Duodenal mucosa (tissue), 2 donors: Measurements from ENCODE around the gene CCBE1.

Experiments used
- H3K27ac ChIP-seq: one replicate; pipeline ENCODE4 v1.7.0; 2013; ENCODE audit warnings: low read depth, low read length
- H3K27me3 ChIP-seq, 2 donors: one replicate each; pipeline ENCODE4 v1.7.0; 2013; ENCODE audit warnings: low read length in 2 of 2, control low read depth in 1 of 2; ENCODE audit not compliant: insufficient read depth in 2 of 2, control insufficient read depth in 1 of 2
- H3K36me3 ChIP-seq, 2 donors: one replicate each; pipeline ENCODE4 v1.7.0; 2013; ENCODE audit warnings: low read length in 2 of 2, control low read depth in 1 of 2; ENCODE audit not compliant: insufficient read depth in 2 of 2, control insufficient read depth in 1 of 2
- H3K4me1 ChIP-seq, 2 donors: one replicate each; pipeline ENCODE4 v1.7.0; 2013; ENCODE audit warnings: low read length in 2 of 2, control low read depth in 1 of 2; ENCODE audit not compliant: insufficient read depth in 2 of 2, control insufficient read depth in 1 of 2
- H3K4me3 ChIP-seq, 2 donors: one replicate each; pipeline ENCODE4 v1.7.0; 2013; ENCODE audit warnings: low read length in 2 of 2, low read depth in 1 of 2
- H3K9ac ChIP-seq, 2 donors: one replicate each; pipeline ENCODE4 v1.7.0; 2013; ENCODE audit warnings: low read length in 2 of 2, low read depth in 1 of 2
- H3K9me3 ChIP-seq, 2 donors: one replicate each; pipeline ENCODE4 v1.7.0; 2013; ENCODE audit warnings: low read length in 2 of 2, control low read depth in 1 of 2; ENCODE audit not compliant: control insufficient read depth in 1 of 2

Gene CCBE1

GRCh38 chr18:59382383-59382782, 314.8 kb downstream of the CCBE1 start:
- Histone ChIP-seq H3K27me3 (peaks cover 0 to 5% of the 10 kb centered on the region in 2 donors), H3K27ac (no peak overlapping the region), H3K9me3 (no peaks in the 10 kb centered on the region), H3K9ac (no peak overlapping the region), H3K4me3 (no peak overlapping the region), H3K4me1 (no peaks in the 10 kb centered on the region), H3K36me3 (no peaks in the 10 kb centered on the region)

GRCh38 chr18:59381949-59382348, 315.3 kb downstream of the CCBE1 start:
- peaks cover 0 to 5% of the 10 kb centered on the region in 2 donors for H3K27me3 ChIP-seq
- H3K36me3 ChIP-seq: no peaks in the 10 kb centered on the region
- H3K4me1 ChIP-seq: no peaks in the 10 kb centered on the region
- H3K27ac ChIP-seq: no peak overlapping the region
- no peak overlapping the region for H3K4me3 ChIP-seq
- H3K9ac ChIP-seq: no peak overlapping the region
- no peaks in the 10 kb centered on the region for H3K9me3 ChIP-seq
